MCF 10A (cell line): Measurements from ENCODE around the gene HCN4. TPM values are rescaled to one million over a fixed set of nuclear protein-coding genes. Genes with fewer than 3 reads are reported as not detected.
A peak's percentile ranks its signal among the peaks of the same experiment; 100 is the strongest.

Experiments used
- BruUV-seq: library from RNA; stranded (reverse); fragments of 400-500 nt; replicated peaks from 2 replicates; lab custom pipeline; 2021; lab: Mats Ljungman, UMichigan
- CTCF ChIA-PET: fragments of 300-600 bp; sonication (Branson Sonifier 250); formaldehyde crosslinking; extraction: SDS; loops from one replicate; lab custom pipeline; 2021; ENCODE audit warnings: antibody characterized with exemption, inconsistent platforms; lab: Yijun Ruan, JAX
- POLR2A ChIA-PET: fragments of 300-600, 350-650 bp; sonication (Branson Sonifier 250); formaldehyde crosslinking; extraction: SDS; loops from one replicate; lab custom pipeline; 2020; ENCODE audit warnings: antibody characterized with exemption, inconsistent platforms; lab: Yijun Ruan, JAX
- DNase-seq: peaks from one replicate; pipeline ENCODE4 v3.0.0-alpha.2; 2018; ENCODE audit not compliant: unreplicated experiment
- H3K27ac Mint-ChIP-seq: one replicate; pipeline ENCODE4 v1.8.0; 2022; ENCODE audit warnings: mild to moderate bottlenecking, low read depth, mixed read lengths; ENCODE audit not compliant: unreplicated experiment
- H3K27me3 Mint-ChIP-seq: one replicate; pipeline ENCODE4 v1.8.0; 2022; ENCODE audit warnings: mixed read lengths; ENCODE audit not compliant: insufficient read depth, unreplicated experiment
- H3K36me3 Mint-ChIP-seq: one replicate; pipeline ENCODE4 v1.8.0; 2022; ENCODE audit warnings: mild to moderate bottlenecking, moderate library complexity, mixed read lengths; ENCODE audit not compliant: insufficient read depth, unreplicated experiment
- H3K4me1 Mint-ChIP-seq: one replicate; pipeline ENCODE4 v1.8.0; 2022; ENCODE audit warnings: mixed read lengths; ENCODE audit not compliant: insufficient read depth, unreplicated experiment
- H3K4me3 Mint-ChIP-seq: one replicate; pipeline ENCODE4 v1.8.0; 2022; ENCODE audit warnings: mild to moderate bottlenecking, moderate library complexity, mixed read lengths; ENCODE audit not compliant: unreplicated experiment
- H3K9me3 Mint-ChIP-seq: one replicate; pipeline ENCODE4 v1.8.0; 2022; ENCODE audit warnings: mixed read lengths; ENCODE audit not compliant: unreplicated experiment
- CTCF ChIP-seq: fragments of 200-600 bp; IDR thresholded peaks from one replicate; pipeline ENCODE4 v1.8.0; 2022; ENCODE audit warnings: antibody characterized with exemption, mild to moderate bottlenecking; ENCODE audit not compliant: unreplicated experiment
- intact Hi-C: fragments of 100-400 bp; cut with micrococcal nuclease; formaldehyde crosslinking; loops from 2 replicates; pipeline ENCODE4 v1.14.1; 2022
- total RNA-seq: library from RNA; stranded (reverse); gene quantifications from 2 replicates; pipeline ENCODE4 v1.2.3, GENCODE V29; 2022

Gene HCN4
- total RNA-seq, 1 experiment from 2014 or later: not detected

- CTCF ChIA-PET: interaction anchor here (0.6 to 3.4 kb wide), 21 partner anchors 8 to 1111 kb away, joined by 3 to 24 read pairs (median 5); no protein-coding TSS in a partner anchor
- no TSS peak for BruUV-seq
Measured at GRCh38 chr15:73273181-73274002, 95.4 kb downstream of the HCN4 start.

GRCh38 chr15:73270366-73271097 lies 98.2 kb downstream of the HCN4 start:
- BruUV-seq: no TSS peak
- Mint-ChIP-seq H3K4me3 (no peak overlapping the region), H3K27me3 (no peaks in the 10 kb centered on the region), H3K27ac (no peak overlapping the region), H3K4me1 (no peaks in the 10 kb centered on the region), H3K9me3 (no peaks in the 10 kb centered on the region), H3K36me3 (no peaks in the 10 kb centered on the region)
- POLR2A ChIA-PET: interaction anchor here (0.5 kb wide), 1 partner anchor 541 kb away, joined by 3 read pairs; no protein-coding TSS in a partner anchor
- TF ChIP-seq CTCF: no peak
- CTCF ChIA-PET: interaction anchor here (0.8 kb wide), 1 partner anchor 564 kb away, joined by 3 read pairs; no protein-coding TSS in a partner anchor
- no peak for DNase-seq
- intact Hi-C loops: no loop called here

More at GRCh38 chr15:73273181-73274002, 95.4 kb downstream of the HCN4 start:
- Mint-ChIP-seq H3K36me3 (no peaks in the 10 kb centered on the region), H3K9me3 (no peaks in the 10 kb centered on the region), H3K4me1 (no peaks in the 10 kb centered on the region), H3K27ac (no peak overlapping the region), H3K27me3 (no peaks in the 10 kb centered on the region), H3K4me3 (no peak overlapping the region)
- POLR2A ChIA-PET: interaction anchor here (0.5 to 1.1 kb wide), 2 partner anchors 32 to 514 kb away, joined by 3 to 4 read pairs; no protein-coding TSS in a partner anchor
- intact Hi-C loops: loop anchor here (1.0 to 2.0 kb wide), 3 partner anchors 32 to 551 kb away; no protein-coding TSS in a partner anchor
- TF ChIP-seq CTCF: peak; percentile 71
- peak; percentile 74 for DNase-seq

Other genes with a start within 250 kb of the HCN4 start
- gene REC114, start 74.2 kb upstream of the HCN4 start, total RNA-seq: not detected in 2 replicates